ENCODE measurements around the gene KRT40. TPM values are rescaled to one million over a fixed set of nuclear protein-coding genes. Genes with fewer than 3 reads are reported as not detected.
A peak's percentile ranks its signal among the peaks of the same experiment; 100 is the strongest.

Gene KRT40
- total and polyA plus RNA-seq, 8 donors, result 0.10 TPM; not detected in 7

- DNase-seq, result no peak
- H3K9me3 ChIP-seq, result no peaks in the 10 kb centered on the region
- intact Hi-C loops (cut with DNase I; ENCODE audit: low total_unique reads), result no loop called here
- peaks cover 0 to 32% (median 0%) of the 10 kb centered on the region in 3 donors for H3K27me3 ChIP-seq
- TF ChIP-seq EP300 (IDR thresholded peaks at IDR 0.05), result no peak
- no peak for TF ChIP-seq CTCF (IDR thresholded peaks at IDR 0.05)
- no peak overlapping the region for H3K27ac ChIP-seq
- H3K4me1 ChIP-seq, result no peaks in the 10 kb centered on the region
- no peak overlapping the region for H3K4me3 ChIP-seq
- no peaks in the 10 kb centered on the region for H3K36me3 ChIP-seq
- WGBS, 5 donors, result 89 to 97% (median 94%) methylated on average over 2 of the region's 2 CpGs
Observed at GRCh38 chr17:40993084-40993483, 9.0 kb upstream of the KRT40 start.

- DNase-seq, result no peak
- H3K36me3 ChIP-seq, result no peaks in the 10 kb centered on the region
- peaks cover 0 to 31% (median 0%) of the 10 kb centered on the region in 3 donors for H3K27me3 ChIP-seq
- TF ChIP-seq POLR2AphosphoS5 (IDR thresholded peaks at IDR 0.05) (no peak), CTCF (IDR thresholded peaks at IDR 0.05) (no peak), EP300 (IDR thresholded peaks at IDR 0.05) (no peak), POLR2A (IDR thresholded peaks at IDR 0.05) (no peak)
- no peak overlapping the region for H3K27ac ChIP-seq
- WGBS, 5 donors, result 79 to 91% (median 87%) methylated on average over 3 of the region's 3 CpGs
- no peak overlapping the region for H3K4me3 ChIP-seq
- no peaks in the 10 kb centered on the region for H3K4me1 ChIP-seq
- H3K9me3 ChIP-seq, result no peaks in the 10 kb centered on the region
- intact Hi-C loops (cut with DNase I; ENCODE audit: low total_unique reads), result no loop called here
Observed at GRCh38 chr17:40992666-40993065, 8.5 kb upstream of the KRT40 start.

DNA sequence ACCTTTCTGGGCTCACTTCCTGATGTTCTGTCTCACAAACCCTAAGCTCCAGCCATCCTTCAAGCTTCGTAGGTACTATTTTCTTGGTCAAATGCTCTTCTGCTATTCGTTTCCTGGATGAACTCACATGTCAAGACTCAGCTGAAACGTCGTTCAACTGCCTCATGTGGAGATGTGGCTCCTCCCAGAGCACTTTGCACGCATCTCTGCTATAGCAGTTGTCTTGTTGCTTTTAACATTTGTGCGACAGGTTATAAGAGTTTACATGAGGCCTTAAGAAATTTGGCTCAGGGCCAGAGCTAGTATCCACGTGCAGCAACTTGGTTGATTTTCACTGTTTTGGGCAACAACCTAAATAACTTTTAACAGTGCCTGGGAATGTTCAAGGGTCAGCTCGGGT, 2.8 kb upstream of the KRT40 start:
- 49 to 62% (median 51%) methylated on average over 8 of the region's 8 CpGs for WGBS, 5 donors
- DNase-seq, result peak in 1 of 2 donors; percentile 6
- TF ChIP-seq POLR2A (IDR thresholded peaks at IDR 0.05) (no peak), EP300 (IDR thresholded peaks at IDR 0.05) (no peak), CTCF (IDR thresholded peaks at IDR 0.05) (no peak), POLR2AphosphoS5 (IDR thresholded peaks at IDR 0.05) (no peak)
- H3K4me3 ChIP-seq, result no peak overlapping the region
- no peaks in the 10 kb centered on the region for H3K4me1 ChIP-seq
- no peaks in the 10 kb centered on the region for H3K9me3 ChIP-seq
- peaks cover 0 to 29% (median 0%) of the 10 kb centered on the region in 3 donors for H3K27me3 ChIP-seq
- H3K27ac ChIP-seq, result no peak overlapping the region
- intact Hi-C loops (cut with DNase I; ENCODE audit: low total_unique reads), result no loop called here
- H3K36me3 ChIP-seq, result no peaks in the 10 kb centered on the region

DNA sequence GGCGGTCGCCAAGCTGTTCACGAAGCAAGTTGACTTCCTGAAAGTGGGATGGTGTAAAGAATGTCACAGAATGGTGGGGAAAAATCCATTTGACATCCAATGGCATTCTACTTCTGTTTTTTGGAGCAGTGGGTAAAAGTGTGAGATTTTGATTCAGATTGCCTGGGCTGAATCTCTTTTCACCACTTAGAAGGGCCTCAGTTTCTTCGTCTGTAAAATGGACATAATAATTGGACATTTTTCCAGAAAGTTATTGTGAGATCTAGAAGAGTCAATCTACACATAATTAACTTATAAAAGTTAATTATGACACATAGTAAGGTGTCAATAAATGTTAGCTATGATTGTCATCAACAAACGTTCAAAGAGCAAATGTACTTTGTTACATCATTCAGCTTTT, 3.0 kb downstream of the KRT40 start:
- no peak for TF ChIP-seq EP300 (IDR thresholded peaks at IDR 0.05)
- TF ChIP-seq POLR2A (IDR thresholded peaks at IDR 0.05), result no peak
- no peak for TF ChIP-seq CTCF (IDR thresholded peaks at IDR 0.05)
- TF ChIP-seq POLR2AphosphoS5 (IDR thresholded peaks at IDR 0.05), result no peak
- Histone ChIP-seq H3K4me1 (no peaks in the 10 kb centered on the region), H3K27me3 (peaks cover 0 to 34% (median 0%) of the 10 kb centered on the region in 3 donors), H3K9me3 (no peaks in the 10 kb centered on the region), H3K4me3 (no peak overlapping the region), H3K27ac (no peak overlapping the region), H3K36me3 (no peaks in the 10 kb centered on the region)
- 52 to 64% (median 61%) methylated on average over 5 of the region's 5 CpGs for WGBS, 5 donors
- DNase-seq, result no peak
- intact Hi-C loops (cut with DNase I; ENCODE audit: low total_unique reads), result no loop called here

Measured in stomach (tissue), 9 donors.